K562 treated with DMSO at 1 percent for 24 hours (cell line): Measurements from ENCODE around the gene CCDC201. TPM values are rescaled to one million over a fixed set of nuclear protein-coding genes. Genes with fewer than 3 reads are reported as not detected.

ENCODE experiments used
- total RNA-seq: library from RNA; unstranded; fragments of 300-600 nt; gene quantifications from 2 replicates; pipeline ENCODE4 v1.2.3, GENCODE V29; 2022; ENCODE audit warnings: low read depth; ENCODE audit not compliant: insufficient read depth

The CCDC201 gene
- total RNA-seq = not detected in 2 replicates

DNA sequence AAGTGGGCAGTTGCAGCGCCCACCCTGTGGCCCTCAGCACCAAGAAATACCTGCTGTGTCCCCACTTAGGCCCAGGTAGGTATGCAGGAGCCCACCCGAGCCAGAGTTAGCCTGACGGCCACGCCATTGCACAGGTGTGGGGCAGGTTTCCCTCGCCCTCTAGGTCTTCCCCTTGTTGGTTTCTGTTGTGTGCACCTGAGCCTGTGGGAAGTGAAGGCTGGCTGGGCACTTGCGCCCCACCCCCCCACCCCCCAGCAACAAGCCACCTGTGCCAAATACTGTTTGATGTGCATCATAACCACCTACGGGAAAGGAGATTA, at the start of gene CCDC201:
Gene CCDC201 (minus strand): TSS at position 48 of the 320 bp plus-strand sequence. CDS start 75 bp downstream, outside the sequence.

DNA sequence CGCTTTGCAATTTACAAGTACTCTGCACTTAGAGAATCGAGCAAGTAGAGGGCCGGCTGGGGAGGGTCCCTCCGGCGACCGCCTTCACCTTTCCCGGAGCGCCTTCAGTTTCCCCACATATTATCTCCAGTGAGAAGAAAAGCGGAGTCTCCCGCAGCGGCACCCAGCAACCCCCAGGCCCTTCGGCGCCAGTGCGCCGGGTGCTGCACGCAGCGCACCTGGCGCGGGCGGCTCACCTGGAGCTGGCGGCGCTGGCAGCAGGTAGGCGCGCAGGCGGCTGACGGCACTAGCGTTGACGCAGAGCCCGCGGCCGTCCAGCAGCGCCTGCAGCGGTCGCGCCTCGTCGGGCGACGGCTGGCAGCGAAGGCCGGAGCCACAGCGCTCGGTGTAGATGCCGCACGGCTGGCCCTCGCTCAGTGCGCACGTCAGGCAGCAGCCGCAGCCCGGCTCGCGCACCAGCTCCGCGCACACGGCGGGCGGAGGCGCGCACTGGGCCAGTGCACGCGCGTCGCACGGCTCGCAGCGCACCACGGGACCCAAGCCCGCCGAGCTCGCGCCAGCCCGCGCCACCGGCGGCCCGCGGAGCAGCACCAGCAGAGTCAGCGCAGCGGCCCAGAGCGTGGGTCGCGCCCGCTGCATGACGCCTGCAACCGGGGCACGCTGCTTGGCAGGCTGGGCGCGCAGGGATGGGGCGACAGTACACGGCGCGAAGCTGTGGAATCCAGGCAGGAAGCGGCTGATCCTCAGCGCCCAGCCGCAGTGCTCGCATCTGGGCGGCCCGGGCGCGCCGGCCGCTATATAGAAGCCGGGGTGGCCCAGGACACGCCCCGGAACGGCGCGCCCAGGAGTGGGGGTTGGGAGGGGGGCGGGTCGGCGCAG, 47.9 kb upstream of the CCDC201 start, which contains the start of gene IGFBP3:
Gene IGFBP3 (minus strand): TSS at position 771 of the 879 bp plus-strand sequence. CDS start 132 bp downstream, at position 639.

DNA sequence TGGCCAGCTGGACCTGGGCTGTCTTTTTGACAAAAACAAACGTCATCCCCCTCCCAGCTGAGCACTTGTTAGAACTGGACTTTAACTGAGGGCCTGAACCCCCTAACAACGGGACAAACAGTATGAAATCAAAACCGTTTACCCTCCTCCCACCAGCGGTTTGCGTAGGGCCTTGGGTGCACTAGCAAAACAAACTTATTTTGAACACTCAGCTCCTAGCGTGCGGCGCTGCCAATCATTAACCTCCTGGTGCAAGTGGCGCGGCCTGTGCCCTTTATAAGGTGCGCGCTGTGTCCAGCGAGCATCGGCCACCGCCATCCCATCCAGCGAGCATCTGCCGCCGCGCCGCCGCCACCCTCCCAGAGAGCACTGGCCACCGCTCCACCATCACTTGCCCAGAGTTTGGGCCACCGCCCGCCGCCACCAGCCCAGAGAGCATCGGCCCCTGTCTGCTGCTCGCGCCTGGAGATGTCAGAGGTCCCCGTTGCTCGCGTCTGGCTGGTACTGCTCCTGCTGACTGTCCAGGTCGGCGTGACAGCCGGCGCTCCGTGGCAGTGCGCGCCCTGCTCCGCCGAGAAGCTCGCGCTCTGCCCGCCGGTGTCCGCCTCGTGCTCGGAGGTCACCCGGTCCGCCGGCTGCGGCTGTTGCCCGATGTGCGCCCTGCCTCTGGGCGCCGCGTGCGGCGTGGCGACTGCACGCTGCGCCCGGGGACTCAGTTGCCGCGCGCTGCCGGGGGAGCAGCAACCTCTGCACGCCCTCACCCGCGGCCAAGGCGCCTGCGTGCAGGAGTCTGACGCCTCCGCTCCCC, 15.5 kb upstream of the CCDC201 start, which contains the start of gene IGFBP1:
Gene IGFBP1 (plus strand): TSS at position 304 of the 808 bp plus-strand sequence. CDS start 165 bp downstream, at position 469.

Other genes starting within 250 kb of the CCDC201 start
- gene IGFBP1, start 15.4 kb upstream of the CCDC201 start, total RNA-seq = not detected in 2 replicates
- not detected in 2 replicates for gene IGFBP3, start 48.2 kb upstream of the CCDC201 start, total RNA-seq